ENCODE data around the gene EXD3.
"Not testable (repeated sequence)": the region's sequence is repeated elsewhere in the genome, so short reads cannot be mapped to it uniquely, and the experiment has no call there.

Gene EXD3

DNA sequence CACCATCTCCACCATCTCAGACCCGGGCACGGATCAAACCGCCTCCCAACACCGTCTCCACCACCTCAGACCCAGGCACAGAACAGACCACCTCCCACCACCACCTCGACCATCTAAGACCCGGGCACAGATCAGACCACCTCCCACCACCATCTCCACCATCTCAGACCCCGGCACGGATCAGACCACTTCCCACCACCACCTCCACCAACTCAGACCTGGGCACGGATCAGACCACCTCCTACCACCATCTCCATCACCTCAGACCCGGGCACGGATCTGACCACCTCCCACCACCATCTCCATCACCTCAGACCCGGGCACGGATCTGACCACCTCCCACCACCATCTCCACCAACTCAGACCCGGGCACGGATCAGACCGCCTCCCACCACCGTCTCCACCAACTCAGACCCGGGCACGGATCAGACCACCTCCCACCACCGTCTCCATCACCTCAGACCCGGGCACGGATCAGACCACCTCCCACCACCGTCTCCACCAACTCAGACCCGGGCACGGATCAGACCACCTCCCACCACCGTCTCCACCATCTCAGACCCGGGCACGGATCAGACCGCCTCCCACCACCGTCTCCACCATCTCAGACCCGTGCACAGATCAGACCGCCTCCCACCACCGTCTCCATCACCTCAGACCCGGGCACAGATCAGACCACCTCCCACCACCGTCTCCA lies 43.6 kb upstream of the EXD3 start:
- Histone ChIP-seq H3K4me3 (ENCODE audit: low read length in 2 of 2) (peak overlapping the region in 1 of 2 donors; percentile 42), H3K18ac (ENCODE audit: low read length) (peak overlapping the region; percentile 71), H2BK15ac (ENCODE audit: low read length) (peak overlapping the region; percentile 37), H2AK5ac (ENCODE audit: low read depth, low read length) (peak overlapping the region; percentile 92), H3K14ac (ENCODE audit: low read length) (peak overlapping the region; percentile 21), H2BK12ac (ENCODE audit: low read length) (peak overlapping the region; percentile 58)
- not testable (repeated sequence) for H2AFZ ChIP-seq (ENCODE audit: low read length); H3K36me3 ChIP-seq (replicated peaks in 1 of 2; ENCODE audit: control insufficient read depth in 2 of 2, insufficient read depth in 2 of 2, low read length in 2 of 2); H4K91ac ChIP-seq (ENCODE audit: low read depth, low read length, poor library complexity); H3K4ac ChIP-seq (ENCODE audit: low read length); H3K9me3 ChIP-seq (replicated peaks in 1 of 2; ENCODE audit: control insufficient read depth in 2 of 2, insufficient read depth in 1 of 2, low read depth in 1 of 2, low read length in 2 of 2); H3K27me3 ChIP-seq (ENCODE audit: control insufficient read depth in 3 of 3, insufficient read depth in 3 of 3, low read depth in 1 of 3, low read length in 3 of 3); H3K79me1 ChIP-seq (ENCODE audit: low read depth, low read length); H3K23ac ChIP-seq (ENCODE audit: low read depth, low read length, poor library complexity); H3K4me2 ChIP-seq (ENCODE audit: insufficient read depth, low read length, poor library complexity, severe bottlenecking); H3K27ac ChIP-seq (replicated peaks; ENCODE audit: low read length); H3K9ac ChIP-seq (ENCODE audit: low read depth, low read length, poor library complexity); DNase-seq (ENCODE audit: low spot score); H2BK5ac ChIP-seq (ENCODE audit: low read length); H4K8ac ChIP-seq (ENCODE audit: low read depth, low read length); H2BK120ac ChIP-seq (ENCODE audit: low read depth, low read length); H3K4me1 ChIP-seq (ENCODE audit: control insufficient read depth in 2 of 2, insufficient read depth in 1 of 2, low read depth in 1 of 2, low read length in 2 of 2)
- WGBS, 2 donors (ENCODE audit: extremely low coverage in 2 of 2, insufficient read length in 2 of 2, insufficient replicate concordance in 1 of 2) = no CpG with 5 or more reads among the region's 35 CpGs

DNA sequence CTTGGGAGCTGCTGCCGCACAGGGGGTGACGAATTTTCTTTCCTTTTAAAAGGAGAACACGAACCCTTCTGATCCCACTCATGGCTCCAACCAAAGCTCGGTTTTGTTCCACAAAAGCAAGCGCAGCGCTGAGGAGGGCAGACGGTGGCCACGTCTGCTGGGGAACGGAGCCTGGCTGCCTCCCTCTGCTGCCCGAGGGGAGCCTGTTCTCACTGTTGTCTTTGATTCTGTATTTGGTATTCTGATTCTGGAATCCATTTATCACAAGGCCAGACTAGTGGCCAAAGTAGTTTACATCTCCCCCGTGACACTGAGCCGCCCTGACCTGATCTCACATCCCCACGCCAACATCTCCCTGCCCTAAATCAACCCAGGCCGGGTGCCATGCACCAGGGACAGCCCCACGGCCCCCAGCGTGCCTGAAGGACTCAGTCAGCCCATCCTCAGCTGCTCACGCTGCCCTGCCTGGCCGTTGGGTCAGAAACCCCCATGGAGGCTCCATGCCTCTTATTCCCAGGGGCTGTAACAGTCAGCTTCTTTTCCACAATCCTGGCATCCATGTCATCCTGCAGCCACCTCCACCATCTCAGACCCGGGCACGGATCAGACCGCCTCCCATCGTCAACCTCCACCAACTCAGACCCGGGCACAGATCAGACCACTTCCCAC lies 42.9 kb upstream of the EXD3 start:
- Histone ChIP-seq H3K4me3 (ENCODE audit: low read length in 2 of 2) (peak overlapping the region in 1 of 2 donors; percentile 42), H3K18ac (ENCODE audit: low read length) (peak overlapping the region; percentile 71), H4K91ac (ENCODE audit: low read depth, low read length, poor library complexity) (no peak overlapping the region), H3K4me2 (ENCODE audit: insufficient read depth, low read length, poor library complexity, severe bottlenecking) (no peak overlapping the region), H2BK12ac (ENCODE audit: low read length) (no peak overlapping the region), H2BK5ac (ENCODE audit: low read length) (peak overlapping the region; percentile 46), H3K27ac (replicated peaks; ENCODE audit: low read length) (no peak overlapping the region), H2AFZ (ENCODE audit: low read length) (no peak overlapping the region), H3K4me1 (ENCODE audit: control insufficient read depth in 2 of 2, insufficient read depth in 1 of 2, low read depth in 1 of 2, low read length in 2 of 2) (no peaks in the 10 kb centered on the region), H3K9me3 (replicated peaks in 1 of 2; ENCODE audit: control insufficient read depth in 2 of 2, insufficient read depth in 1 of 2, low read depth in 1 of 2, low read length in 2 of 2) (peaks cover 0 to 2% of the 10 kb centered on the region in 2 donors), H3K79me1 (ENCODE audit: low read depth, low read length) (no peaks in the 10 kb centered on the region), H3K27me3 (ENCODE audit: control insufficient read depth in 3 of 3, insufficient read depth in 3 of 3, low read depth in 1 of 3, low read length in 3 of 3) (peaks cover 0 to 6% (median 5%) of the 10 kb centered on the region in 3 experiments), H2AK5ac (ENCODE audit: low read depth, low read length) (peak overlapping the region; percentile 92), H3K23ac (ENCODE audit: low read depth, low read length, poor library complexity) (no peak overlapping the region), H4K8ac (ENCODE audit: low read depth, low read length) (no peak overlapping the region), H3K36me3 (replicated peaks in 1 of 2; ENCODE audit: control insufficient read depth in 2 of 2, insufficient read depth in 2 of 2, low read length in 2 of 2) (no peaks in the 10 kb centered on the region), H2BK15ac (ENCODE audit: low read length) (peak overlapping the region; percentile 37), H3K4ac (ENCODE audit: low read length) (no peak overlapping the region), H3K14ac (ENCODE audit: low read length) (peak overlapping the region; percentile 21), H3K9ac (ENCODE audit: low read depth, low read length, poor library complexity) (peak overlapping the region; percentile 60), H2BK120ac (ENCODE audit: low read depth, low read length) (no peak overlapping the region)
- DNase-seq (ENCODE audit: low spot score) = no peak
- no CpG with 5 or more reads among the region's 23 CpGs for WGBS, 2 donors (ENCODE audit: extremely low coverage in 2 of 2, insufficient read length in 2 of 2, insufficient replicate concordance in 1 of 2)

DNA sequence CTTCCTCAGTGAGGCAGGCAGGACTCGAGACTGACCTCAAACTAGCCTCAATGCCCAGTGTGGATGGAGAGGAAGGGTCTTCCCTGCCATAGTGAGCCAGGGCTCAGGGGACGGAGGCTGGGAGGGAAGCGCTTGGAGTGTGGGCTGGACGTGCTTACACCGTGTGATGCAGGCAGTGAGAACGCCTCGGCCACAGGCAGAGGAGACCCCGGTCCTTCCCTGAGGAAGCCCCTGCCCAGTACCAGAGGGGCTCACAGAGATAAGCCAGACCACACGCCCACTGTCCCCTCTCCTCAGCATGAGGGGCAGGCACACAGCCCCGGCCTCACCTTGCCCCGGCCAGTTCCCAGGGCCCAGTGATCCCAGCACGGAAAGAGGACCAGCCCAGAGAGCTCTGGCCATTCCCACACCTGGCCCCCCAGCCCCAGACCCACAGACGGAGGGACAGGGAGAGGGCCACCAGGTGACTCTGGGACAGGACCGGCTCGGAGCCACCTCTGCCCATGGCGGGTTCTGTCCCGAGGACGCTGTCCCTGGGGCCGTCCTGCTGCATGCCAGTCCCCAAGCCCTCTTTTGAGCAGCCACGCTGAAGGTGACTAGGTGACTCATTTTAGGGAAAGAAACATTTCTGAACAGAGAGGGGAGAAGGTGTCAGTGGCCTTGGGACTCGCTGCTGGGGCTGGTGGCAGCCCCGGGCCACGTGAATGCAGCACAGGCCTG lies 42.2 kb upstream of the EXD3 start:
- H3K4me3 ChIP-seq (ENCODE audit: low read length in 2 of 2) = no peak overlapping the region
- H3K9ac ChIP-seq (ENCODE audit: low read depth, low read length, poor library complexity) = no peak overlapping the region
- peak overlapping the region; percentile 91 for H2AK5ac ChIP-seq (ENCODE audit: low read depth, low read length)
- H2BK12ac ChIP-seq (ENCODE audit: low read length) = no peak overlapping the region
- peak overlapping the region; percentile 73 for H3K23ac ChIP-seq (ENCODE audit: low read depth, low read length, poor library complexity)
- H3K27me3 ChIP-seq (ENCODE audit: control insufficient read depth in 3 of 3, insufficient read depth in 3 of 3, low read depth in 1 of 3, low read length in 3 of 3) = peaks cover 0 to 6% (median 5%) of the 10 kb centered on the region in 3 experiments
- peaks cover 0 to 2% of the 10 kb centered on the region in 2 donors for H3K9me3 ChIP-seq (replicated peaks in 1 of 2; ENCODE audit: control insufficient read depth in 2 of 2, insufficient read depth in 1 of 2, low read depth in 1 of 2, low read length in 2 of 2)
- no peaks in the 10 kb centered on the region for H3K36me3 ChIP-seq (replicated peaks in 1 of 2; ENCODE audit: control insufficient read depth in 2 of 2, insufficient read depth in 2 of 2, low read length in 2 of 2)
- no peaks in the 10 kb centered on the region for H3K79me1 ChIP-seq (ENCODE audit: low read depth, low read length)
- H3K4me2 ChIP-seq (ENCODE audit: insufficient read depth, low read length, poor library complexity, severe bottlenecking) = no peak overlapping the region
- peak overlapping the region; percentile 65 for H4K8ac ChIP-seq (ENCODE audit: low read depth, low read length)
- H4K91ac ChIP-seq (ENCODE audit: low read depth, low read length, poor library complexity) = peak overlapping the region; percentile 12
- no peak overlapping the region for H3K27ac ChIP-seq (replicated peaks; ENCODE audit: low read length)
- H2AFZ ChIP-seq (ENCODE audit: low read length) = no peak overlapping the region
- H2BK5ac ChIP-seq (ENCODE audit: low read length) = peak overlapping the region; percentile 46
- WGBS, 2 donors (ENCODE audit: extremely low coverage in 2 of 2, insufficient read length in 2 of 2, insufficient replicate concordance in 1 of 2) = no CpG with 5 or more reads among the region's 23 CpGs
- no peak for DNase-seq (ENCODE audit: low spot score)
- H2BK120ac ChIP-seq (ENCODE audit: low read depth, low read length) = no peak overlapping the region
- H3K18ac ChIP-seq (ENCODE audit: low read length) = no peak overlapping the region
- H3K4me1 ChIP-seq (ENCODE audit: control insufficient read depth in 2 of 2, insufficient read depth in 1 of 2, low read depth in 1 of 2, low read length in 2 of 2) = no peaks in the 10 kb centered on the region
- H3K4ac ChIP-seq (ENCODE audit: low read length) = no peak overlapping the region
- peak overlapping the region; percentile 75 for H3K14ac ChIP-seq (ENCODE audit: low read length)
- H2BK15ac ChIP-seq (ENCODE audit: low read length) = no peak overlapping the region
